HEK293T (cell line): Measurements from ENCODE around the gene ASF1A.

ENCODE experiments used
- ARNT ChIP-seq: fragments of 450-650 bp; IDR thresholded peaks from 2 replicates; pipeline ENCODE4 v1.6.1; 2017; ENCODE audit warnings: mild to moderate bottlenecking
- BHLHE40 ChIP-seq: fragments of 450-650 bp; IDR thresholded peaks from 2 replicates; pipeline ENCODE4 v1.6.1; 2016; ENCODE audit warnings: mild to moderate bottlenecking, moderate library complexity, borderline replicate concordance
- CTBP1 ChIP-seq: fragments of 450-650 bp; IDR thresholded peaks from 2 replicates; pipeline ENCODE4 v1.6.1; 2016; ENCODE audit warnings: borderline replicate concordance
- ELF4 ChIP-seq: fragments of 450-650 bp; IDR thresholded peaks from 2 replicates; pipeline ENCODE4 v1.6.1; 2017; ENCODE audit warnings: antibody characterized with exemption
- FOXA1 ChIP-seq: fragments of 450-650 bp; IDR thresholded peaks from 2 replicates; pipeline ENCODE4 v1.6.1; 2016; ENCODE audit warnings: mild to moderate bottlenecking
- FOXK2 ChIP-seq: fragments of 450-650 bp; IDR thresholded peaks from 2 replicates; pipeline ENCODE4 v1.6.1; 2016; ENCODE audit warnings: mild to moderate bottlenecking
- FOXM1 ChIP-seq: fragments of 450-650 bp; IDR thresholded peaks from 2 replicates; pipeline ENCODE4 v1.6.1; 2017; ENCODE audit warnings: mild to moderate bottlenecking, borderline replicate concordance
- NFRKB ChIP-seq: fragments of 450-650 bp; IDR thresholded peaks from 2 replicates; pipeline ENCODE4 v1.6.1; 2016; ENCODE audit warnings: mild to moderate bottlenecking, moderate library complexity
- SP1 ChIP-seq: fragments of 450-650 bp; IDR thresholded peaks from 2 replicates; pipeline ENCODE4 v1.6.1; 2017
- SUZ12 ChIP-seq: fragments of 450-650 bp; IDR thresholded peaks from 2 replicates; pipeline ENCODE4 v1.6.1; 2016; ENCODE audit warnings: mild to moderate bottlenecking
- TARDBP ChIP-seq: fragments of 450-650 bp; IDR thresholded peaks from 2 replicates; pipeline ENCODE4 v1.6.1; 2016
- ZNF384 ChIP-seq: fragments of 450-650 bp; IDR thresholded peaks from 2 replicates; pipeline ENCODE4 v1.6.1; 2016

DNA sequence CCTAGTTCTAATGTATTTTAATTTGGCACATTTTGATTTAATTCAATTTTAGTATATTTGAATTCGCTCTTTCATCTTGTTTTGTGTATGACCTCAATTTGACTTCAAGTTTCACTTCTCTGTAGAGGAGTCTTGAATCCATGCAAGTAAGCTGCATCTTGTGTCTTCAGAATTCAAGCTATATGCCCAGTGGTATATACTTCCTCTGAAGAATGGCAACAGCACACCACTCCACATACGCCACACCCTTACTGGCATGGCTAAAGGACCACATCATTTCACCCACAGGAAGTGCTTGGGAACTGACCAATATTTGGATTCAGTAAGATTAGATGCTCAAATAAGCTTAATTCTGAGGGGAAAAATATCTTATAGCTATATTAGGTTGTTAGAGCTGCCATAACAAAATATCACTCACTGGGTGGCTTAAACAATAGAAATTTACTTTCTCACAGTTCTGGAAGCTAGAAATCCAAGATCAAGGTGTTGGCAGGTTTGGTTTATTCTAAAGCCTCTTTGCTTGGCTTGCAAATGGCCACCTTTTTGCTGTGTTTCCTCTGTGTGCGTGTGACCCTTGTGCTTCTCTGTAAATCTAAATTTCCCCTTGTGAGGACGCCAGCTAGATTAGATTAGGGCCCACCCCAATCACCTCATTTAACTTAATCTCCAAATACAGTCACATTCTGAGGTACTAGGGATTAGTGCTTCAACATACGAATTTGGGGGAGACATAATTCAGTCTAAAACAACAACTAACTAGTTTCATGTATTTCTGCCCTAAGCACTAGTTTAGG is 2.8 kb upstream of the ASF1A start:
- TF ChIP-seq FOXA1, result no peak
- no peak for TF ChIP-seq SP1
- no peak for TF ChIP-seq FOXK2
- no peak for TF ChIP-seq ELF4
- no peak for TF ChIP-seq TARDBP
- TF ChIP-seq CTBP1, result no peak
- no peak for TF ChIP-seq SUZ12
- no peak for TF ChIP-seq FOXM1
- no peak for TF ChIP-seq BHLHE40
- no peak for TF ChIP-seq ARNT
- no peak for TF ChIP-seq NFRKB
- no peak for TF ChIP-seq ZNF384
